OCI-LY7 (cell line): ENCODE measurements around the gene SMC4. TPM values are rescaled to one million over a fixed set of nuclear protein-coding genes. Genes with fewer than 3 reads are reported as not detected.

ENCODE experiments used
- BruUV-seq: library from RNA; stranded (reverse); fragments of 400-500 nt; replicated peaks from 2 replicates; lab custom pipeline; 2021; lab: Mats Ljungman, UMichigan
- CTCF ChIA-PET: fragments of 300-600 bp; sonication (Branson Sonifier 250); formaldehyde crosslinking; loops from one replicate; lab custom pipeline; 2022; ENCODE audit warnings: antibody characterized with exemption; ENCODE audit not compliant: unreplicated experiment; lab: Charles Lee
- POLR2A ChIA-PET: fragments of 300-600 bp; sonication (Branson Sonifier 250); formaldehyde crosslinking; loops from one replicate; lab custom pipeline; 2022; ENCODE audit warnings: antibody characterized with exemption; lab: Charles Lee
- DNase-seq: peaks from one replicate; pipeline ENCODE4 v3.0.0-alpha.2; 2015; ENCODE audit warnings: low spot score
- H2AFZ ChIP-seq: fragments of 200-600 bp; sonication (generic), shearing (Covaris generic); 2 replicates; pipeline ENCODE4 v1.6.1; 2014; ENCODE audit warnings: mild to moderate bottlenecking, antibody characterized with exemption, low read length, moderate library complexity
- H3K27ac ChIP-seq: fragments of 200-600 bp; sonication (generic); 2 replicates; pipeline ENCODE4 v1.5.1; 2014; ENCODE audit warnings: mixed run types, low read depth, mild to moderate bottlenecking, moderate library complexity, low read length, inconsistent platforms; ENCODE audit not compliant: poor library complexity, severe bottlenecking
- H3K36me3 ChIP-seq: fragments of 200-600 bp; sonication (generic); 2 replicates; pipeline ENCODE4 v1.6.1; 2014; ENCODE audit warnings: mild to moderate bottlenecking, antibody characterized with exemption, low read length, moderate library complexity, mixed read lengths; ENCODE audit not compliant: insufficient read depth
- H3K4me1 ChIP-seq: fragments of 200-600 bp; sonication (generic); 2 replicates; pipeline ENCODE4 v1.5.1; 2014; ENCODE audit warnings: mild to moderate bottlenecking, low read length; ENCODE audit not compliant: insufficient read depth, poor library complexity, severe bottlenecking
- H3K4me2 ChIP-seq: fragments of 200-600 bp; sonication (generic); 2 replicates; pipeline ENCODE4 v1.6.1; 2014; ENCODE audit warnings: mild to moderate bottlenecking, low read length
- H3K4me3 ChIP-seq: fragments of 200-600 bp; sonication (generic); 2 replicates; pipeline ENCODE4 v1.5.1; 2014; ENCODE audit warnings: mild to moderate bottlenecking, low read depth, low read length; ENCODE audit not compliant: poor library complexity, severe bottlenecking
- H3K79me2 ChIP-seq: fragments of 200-600 bp; sonication (generic); 2 replicates; pipeline ENCODE4 v1.6.1; 2016; ENCODE audit warnings: low read depth, mild to moderate bottlenecking, low read length, moderate library complexity, mixed read lengths; ENCODE audit not compliant: insufficient read depth
- H3K9me2 ChIP-seq: fragments of 200-600 bp; sonication (generic); 2 replicates; pipeline ENCODE4 v1.6.1; 2016; ENCODE audit warnings: mild to moderate bottlenecking, low read length, mixed read lengths; ENCODE audit not compliant: insufficient read depth
- H3K9me3 ChIP-seq: fragments of 200-600 bp; sonication (generic); 2 replicates; pipeline ENCODE4 v1.6.1; 2014; ENCODE audit warnings: mild to moderate bottlenecking, mixed run types, low read length, mixed read lengths
- H4K20me1 ChIP-seq: fragments of 200-600 bp; sonication (generic); 2 replicates; pipeline ENCODE4 v1.6.1; 2014; ENCODE audit warnings: mild to moderate bottlenecking, antibody characterized with exemption, low read length, moderate library complexity, mixed read lengths; ENCODE audit not compliant: insufficient read depth
- CTCF ChIP-seq: fragments of 200-600 bp; sonication (generic); conservative IDR thresholded peaks from 2 replicates; pipeline ENCODE4 v1.5.1; 2014; ENCODE audit warnings: mild to moderate bottlenecking, antibody characterized with exemption, low read length, moderate library complexity, mixed read lengths
- EZH2phosphoT487 ChIP-seq: fragments of 200-600 bp; sonication (generic); IDR thresholded peaks from 2 replicates; pipeline ENCODE4 v1.6.1; 2018; ENCODE audit warnings: low read depth, borderline replicate concordance, mild to moderate bottlenecking, mixed run types, antibody characterized with exemption, low read length, moderate library complexity, mixed read lengths
- intact Hi-C: fragments of 100-400 bp; cut with micrococcal nuclease; formaldehyde crosslinking; loops from one replicate; pipeline ENCODE4 v1.10.0; 2022; ENCODE audit not compliant: unreplicated experiment
- total RNA-seq, 2 experiments: library from RNA; depleted of rRNA in 1 of 2; stranded (reverse); fragments of >200 nt in 1 of 2; shearing (Covaris generic) in 1 of 2; gene quantifications; 2 replicates each; pipeline ENCODE4 v1.2.3, GENCODE V29; 2014 to 2022

Gene SMC4
- total RNA-seq, 2 experiments from 2014 or later = 316 to 352 TPM

- H3K27ac ChIP-seq = no peak overlapping the region
- no peak overlapping the region for H3K4me3 ChIP-seq
- H3K9me3 ChIP-seq = no peaks in the 10 kb centered on the region
- no peaks in the 10 kb centered on the region for H3K79me2 ChIP-seq
- TF ChIP-seq CTCF = no peak
- no peaks in the 10 kb centered on the region for H3K9me2 ChIP-seq
- no peaks in the 10 kb centered on the region for H3K36me3 ChIP-seq
- no peaks in the 10 kb centered on the region for H3K4me1 ChIP-seq
- H2AFZ ChIP-seq = no peak overlapping the region
- intact Hi-C loops = no loop called here
- no peak for DNase-seq
- H4K20me1 ChIP-seq = no peaks in the 10 kb centered on the region
- POLR2A ChIA-PET = interaction anchor here (1.9 kb wide), 1 partner anchor 10 kb away, joined by 14 read pairs; the partner anchor contains the start of gene TRIM59
- no peak overlapping the region for H3K4me2 ChIP-seq
- CTCF ChIA-PET = no interaction called here
- no TSS peak for BruUV-seq
Observed at GRCh38 chr3:160460033-160460432, 60.6 kb downstream of the SMC4 start.

GRCh38 chr3:160464321-160464720, 64.9 kb downstream of the SMC4 start:
- Histone ChIP-seq H3K79me2 (no peaks in the 10 kb centered on the region), H3K4me1 (no peaks in the 10 kb centered on the region), H2AFZ (no peak overlapping the region), H4K20me1 (no peaks in the 10 kb centered on the region), H3K4me3 (no peak overlapping the region), H3K9me2 (no peaks in the 10 kb centered on the region), H3K4me2 (no peak overlapping the region), H3K27ac (no peak overlapping the region), H3K9me3 (no peaks in the 10 kb centered on the region), H3K36me3 (no peaks in the 10 kb centered on the region)
- ChIA-PET CTCF (no interaction called here), POLR2A (interaction anchor here (0.5 kb wide), 1 partner anchor 37 kb away, joined by 3 read pairs; no protein-coding TSS in a partner anchor)
- DNase-seq = no peak
- intact Hi-C loops = no loop called here
- TF ChIP-seq CTCF (no peak), EZH2phosphoT487 (no peak)
- no TSS peak for BruUV-seq

- no TSS peak for BruUV-seq
- no peaks in the 10 kb centered on the region for H3K9me2 ChIP-seq
- H3K9me3 ChIP-seq = no peaks in the 10 kb centered on the region
- CTCF ChIA-PET = no interaction called here
- POLR2A ChIA-PET = interaction anchor here (0.5 kb wide), 1 partner anchor 36 kb away, joined by 3 read pairs; no protein-coding TSS in a partner anchor
- H3K4me2 ChIP-seq = no peak overlapping the region
- H3K36me3 ChIP-seq = no peaks in the 10 kb centered on the region
- H2AFZ ChIP-seq = no peak overlapping the region
- no peaks in the 10 kb centered on the region for H4K20me1 ChIP-seq
- H3K4me1 ChIP-seq = no peaks in the 10 kb centered on the region
- H3K27ac ChIP-seq = no peak overlapping the region
- no peak for DNase-seq
- no peak overlapping the region for H3K4me3 ChIP-seq
- H3K79me2 ChIP-seq = no peaks in the 10 kb centered on the region
- intact Hi-C loops = no loop called here
- TF ChIP-seq EZH2phosphoT487 (no peak), CTCF (no peak)
Observed at GRCh38 chr3:160464971-160465370, 65.5 kb downstream of the SMC4 start.
